HG02973 (cell line): ENCODE results near the gene GMEB1.
"Not testable (repeated sequence)": the region's sequence is repeated elsewhere in the genome, so short reads cannot be mapped to it uniquely, and the experiment has no call there.

Experiments
- ATAC-seq: cut with Tn5 transposase; IDR thresholded peaks from one replicate; pipeline ENCODE4 v1.9.1; 2021; ENCODE audit warnings: moderate library complexity; ENCODE audit not compliant: unreplicated experiment

GMEB1 gene

DNA sequence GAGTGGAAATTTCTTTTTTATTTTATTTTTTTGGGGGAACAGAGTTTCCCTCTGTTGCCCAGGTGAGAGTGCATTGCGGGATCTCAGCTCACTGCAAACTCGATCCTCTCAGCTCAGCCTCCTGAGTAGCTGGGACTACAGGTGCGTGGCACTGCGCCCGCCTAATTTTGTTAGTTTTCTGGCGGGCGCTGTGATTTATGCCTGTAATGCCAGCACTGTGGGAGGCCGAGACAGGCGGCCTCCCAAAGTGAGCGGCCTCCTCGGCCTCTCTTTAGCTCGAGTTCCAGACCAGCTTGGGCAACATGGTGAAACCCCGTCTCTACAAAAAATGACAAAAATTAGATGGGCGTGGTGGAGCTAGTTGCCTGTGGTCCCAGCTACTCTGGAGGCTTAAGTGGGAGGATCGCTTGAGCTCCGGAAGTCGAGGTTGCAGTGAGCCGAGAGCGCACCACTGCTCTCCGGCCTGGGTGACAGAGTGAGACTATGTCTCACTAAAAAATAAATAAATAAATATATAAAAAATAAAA, 2.7 kb downstream of the GMEB1 start:
- no peak for ATAC-seq

DNA sequence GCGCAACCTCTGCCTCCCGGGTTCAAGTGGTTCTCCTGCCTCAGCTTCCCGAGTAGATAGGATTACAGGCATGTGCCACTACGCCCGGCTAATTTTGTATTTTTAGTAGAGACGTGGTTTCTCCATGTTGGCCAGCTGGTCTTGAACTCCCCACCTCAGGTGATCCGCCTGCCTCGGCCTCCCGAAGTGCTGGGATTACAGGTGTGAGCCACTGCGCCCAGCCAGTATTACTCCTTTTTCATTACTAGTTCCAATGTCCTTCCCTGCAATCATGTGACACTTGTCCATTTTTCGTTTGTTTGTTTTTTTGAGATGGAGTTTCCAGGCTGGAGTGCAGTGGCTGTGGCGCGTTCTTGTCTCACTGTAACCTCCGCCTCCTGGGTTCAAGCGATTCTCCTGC, 4.4 kb downstream of the GMEB1 start:
- ATAC-seq = not testable (repeated sequence)

DNA sequence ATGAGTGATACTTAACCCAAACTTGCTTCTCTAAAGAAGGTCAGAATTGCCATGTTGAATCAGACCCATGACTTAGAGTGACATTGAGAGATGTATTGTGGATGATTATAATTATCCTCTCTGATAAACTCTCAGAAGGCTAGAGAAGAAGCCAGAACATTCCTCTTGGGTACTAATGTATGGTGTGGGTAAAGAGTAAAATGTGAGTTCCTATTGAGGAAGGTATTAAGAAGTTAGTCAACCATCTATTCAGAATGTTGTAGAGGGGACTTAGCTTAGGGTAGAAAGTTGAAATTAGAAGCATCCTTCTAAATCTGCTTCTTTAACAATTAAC, 7.3 kb downstream of the GMEB1 start:
- no peak for ATAC-seq

DNA sequence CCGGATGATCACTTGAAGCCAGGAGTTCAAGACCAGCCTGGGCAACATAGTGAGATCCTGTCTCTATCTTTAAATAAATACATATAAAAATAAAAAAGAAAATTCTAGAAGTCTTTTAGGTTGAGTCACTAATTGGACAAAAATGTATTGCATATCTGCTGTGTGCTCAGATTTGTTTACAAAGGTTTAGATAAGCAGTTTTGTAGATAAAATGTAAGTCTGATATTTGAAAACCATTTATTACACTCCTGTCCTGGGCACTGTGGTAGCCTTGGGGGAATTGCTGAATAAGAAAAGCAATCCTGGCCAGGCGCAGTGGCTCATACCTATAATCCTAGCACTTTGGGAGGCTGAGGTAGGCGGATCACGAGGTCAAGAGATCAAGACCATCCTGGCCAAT, 11.6 kb downstream of the GMEB1 start:
- ATAC-seq = no peak

DNA sequence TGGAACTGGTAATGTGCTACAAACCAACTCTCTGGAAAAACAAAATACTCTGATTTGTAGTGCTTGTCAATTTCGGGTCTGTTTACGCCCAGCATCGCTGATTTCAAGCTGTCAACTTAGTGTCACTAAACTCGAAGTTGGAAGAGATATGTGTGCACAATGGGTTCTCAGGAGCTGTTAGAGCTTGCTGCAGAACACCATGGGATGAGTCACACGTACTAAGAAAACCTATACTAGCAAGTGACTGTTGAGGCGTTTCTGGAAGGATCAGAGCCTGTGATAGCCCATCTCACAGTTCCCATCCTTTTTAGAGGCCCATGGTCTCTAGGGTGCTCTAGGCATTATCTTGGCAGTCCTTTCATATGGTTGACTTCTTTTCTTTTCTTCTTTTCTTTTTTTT, 14.3 kb downstream of the GMEB1 start:
- ATAC-seq = no peak

DNA sequence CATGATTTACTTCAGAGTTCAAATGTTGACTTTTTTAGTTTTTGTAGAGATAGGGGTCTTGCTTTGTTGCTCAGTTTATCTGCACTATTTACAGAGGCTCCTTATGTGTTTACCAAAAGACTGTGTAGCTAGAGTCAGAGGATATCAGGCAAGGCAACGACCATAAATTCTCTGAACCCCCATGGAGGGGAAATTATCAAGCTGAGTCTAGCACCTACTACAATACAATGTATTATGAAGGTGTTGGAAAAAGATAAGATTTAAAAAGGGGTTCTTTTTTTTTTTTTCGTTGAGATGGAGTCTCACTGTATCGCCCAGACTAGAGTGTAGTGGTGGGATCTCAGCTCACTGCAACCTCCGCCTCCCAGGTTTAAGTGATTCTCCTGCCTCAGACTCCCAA, 16.4 kb downstream of the GMEB1 start:
- no peak for ATAC-seq

DNA sequence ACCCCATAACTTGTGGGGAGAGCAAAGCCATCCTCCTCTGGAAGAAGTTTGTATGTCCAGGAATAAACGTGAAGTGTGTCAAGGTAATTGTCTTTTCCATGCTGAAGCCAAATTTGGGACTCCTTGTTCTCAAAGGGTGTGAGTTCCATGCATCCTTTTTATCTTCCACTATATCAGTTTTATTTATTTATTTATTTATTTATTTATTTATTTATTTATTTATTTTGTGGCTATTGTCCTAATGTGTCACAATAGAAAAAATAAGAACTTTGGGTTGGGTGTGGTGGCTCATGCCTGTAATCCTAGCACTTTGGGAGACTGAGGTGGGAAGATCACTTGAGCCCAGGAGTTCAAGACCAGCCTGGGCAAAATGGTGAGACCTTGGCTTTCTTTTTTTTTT, 23.0 kb downstream of the GMEB1 start:
- ATAC-seq = not testable (repeated sequence)

DNA sequence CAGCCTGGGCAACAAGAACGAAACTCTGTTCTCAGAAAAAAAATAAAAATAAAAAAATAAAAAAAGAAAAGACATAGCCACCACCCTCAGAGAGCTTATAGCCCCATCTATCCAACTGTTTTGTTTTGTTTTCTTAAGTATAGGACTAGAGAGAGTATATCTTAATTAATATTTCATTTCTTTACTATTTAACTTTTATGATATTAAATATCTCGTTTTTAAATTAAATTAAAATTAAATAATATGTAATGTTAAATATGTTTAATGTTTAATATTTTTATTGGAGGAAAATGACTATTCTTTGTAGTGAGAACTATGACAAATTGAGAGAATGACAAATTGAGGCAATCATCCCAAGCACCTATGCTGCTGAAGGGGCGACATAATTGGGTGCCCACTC, 35.0 kb downstream of the GMEB1 start:
- no peak for ATAC-seq

DNA sequence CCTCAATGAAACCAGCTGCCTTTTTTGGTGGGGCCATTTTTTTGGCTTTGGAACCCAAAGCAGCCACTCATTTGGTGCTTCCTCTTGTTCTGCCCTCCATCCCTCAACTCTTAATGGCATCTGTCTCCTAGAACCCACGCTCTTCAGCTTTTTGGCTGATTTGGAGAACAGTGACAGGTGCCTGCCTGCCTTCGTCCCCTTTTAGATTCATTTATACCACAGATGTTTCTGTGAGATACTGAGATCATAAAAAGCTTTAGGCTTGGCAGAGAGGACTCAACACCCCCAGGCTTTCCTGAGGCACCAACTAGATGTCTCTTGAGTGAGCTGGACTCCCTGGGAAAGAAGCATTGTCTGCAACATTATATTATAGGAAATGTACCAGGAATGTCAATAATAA, 47.8 kb downstream of the GMEB1 start:
- no peak for ATAC-seq

DNA sequence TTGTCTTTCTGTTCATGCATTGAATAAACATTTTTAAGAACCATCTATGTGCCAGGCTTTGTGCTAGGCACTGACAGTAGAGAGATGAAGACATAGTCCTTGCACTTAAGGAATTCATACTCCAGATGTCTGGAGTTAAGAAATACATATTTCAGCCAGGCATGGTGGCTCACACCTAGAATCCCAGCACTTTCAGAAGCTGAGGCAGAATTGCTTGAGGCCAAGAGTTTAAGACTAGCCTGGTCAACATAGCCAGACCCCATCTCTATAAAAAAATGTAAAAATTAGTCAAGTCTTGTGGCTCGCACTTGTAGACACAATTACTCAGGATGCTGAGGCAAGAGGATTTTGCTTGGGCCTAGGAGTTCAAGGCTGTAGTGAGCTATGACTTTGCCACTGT, 49.6 kb downstream of the GMEB1 start:
- ATAC-seq = no peak

DNA sequence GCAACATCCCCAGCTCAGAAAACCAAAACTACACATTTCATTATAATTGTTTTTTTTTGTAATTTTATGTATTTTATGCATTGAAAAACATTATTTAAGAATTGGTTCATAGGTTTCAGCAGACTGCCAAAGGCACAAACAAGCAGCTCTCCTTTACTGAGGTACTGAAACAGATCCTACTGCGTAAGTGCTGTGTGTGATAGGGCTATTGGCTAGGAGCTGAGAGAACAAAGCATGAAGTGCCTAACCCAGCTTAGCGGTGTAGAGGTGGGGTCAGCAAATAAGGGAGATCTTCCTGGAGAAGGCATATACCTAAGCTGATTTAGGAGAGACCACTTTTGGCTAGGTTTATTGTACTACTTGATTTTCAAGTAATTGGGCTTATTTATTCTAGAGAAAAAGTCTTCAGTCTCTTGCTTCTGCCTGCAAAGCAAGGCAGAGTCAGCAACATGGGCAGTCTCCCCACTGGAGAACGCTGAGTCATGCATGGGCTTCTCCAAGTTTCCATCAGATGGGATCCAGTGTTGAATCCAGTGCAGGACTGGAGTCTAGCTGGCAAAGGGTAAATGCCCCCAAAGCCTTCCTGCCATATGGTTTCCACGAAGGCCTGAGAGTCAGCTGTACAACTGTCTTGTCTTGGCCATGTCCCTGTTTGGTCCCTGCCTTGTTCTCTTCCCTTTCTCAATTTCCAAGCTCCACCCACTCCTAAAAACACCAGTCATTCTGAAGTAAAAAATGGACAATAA, 50.2 kb downstream of the GMEB1 start:
- ATAC-seq = no peak

DNA sequence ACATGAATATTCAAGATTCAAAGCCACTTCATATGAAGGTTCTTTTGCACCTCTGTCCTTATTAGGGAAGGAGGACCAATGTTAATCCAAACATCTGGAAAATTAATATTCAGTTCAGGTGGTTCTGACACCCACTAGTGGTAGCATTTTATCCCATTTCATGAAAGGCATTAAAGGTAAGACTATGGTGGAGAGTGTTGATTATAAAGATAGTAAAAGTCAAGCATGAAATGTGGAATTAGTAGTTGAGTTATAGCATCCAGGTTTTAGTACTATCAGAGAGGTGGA, 50.7 kb downstream of the GMEB1 start:
- no peak for ATAC-seq

DNA sequence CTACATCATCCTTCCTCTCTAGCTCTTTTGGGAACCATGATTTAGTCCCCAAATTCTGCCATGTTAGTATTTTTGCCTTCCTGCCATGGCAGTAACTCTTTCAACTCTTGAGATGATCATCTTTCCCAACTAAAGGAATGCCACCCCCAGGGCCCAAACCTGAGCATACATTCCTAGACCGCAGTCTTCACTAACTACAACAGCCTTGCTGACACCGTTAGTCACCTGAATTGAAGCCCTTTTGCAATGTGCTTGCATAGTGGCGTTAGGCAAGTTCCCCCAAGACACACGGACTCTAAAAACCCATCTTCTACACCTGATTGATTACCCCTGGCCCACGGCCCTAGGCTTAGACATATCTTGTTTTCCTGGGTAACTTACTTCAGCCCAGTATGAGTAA, 51.8 kb downstream of the GMEB1 start:
- ATAC-seq = no peak

DNA sequence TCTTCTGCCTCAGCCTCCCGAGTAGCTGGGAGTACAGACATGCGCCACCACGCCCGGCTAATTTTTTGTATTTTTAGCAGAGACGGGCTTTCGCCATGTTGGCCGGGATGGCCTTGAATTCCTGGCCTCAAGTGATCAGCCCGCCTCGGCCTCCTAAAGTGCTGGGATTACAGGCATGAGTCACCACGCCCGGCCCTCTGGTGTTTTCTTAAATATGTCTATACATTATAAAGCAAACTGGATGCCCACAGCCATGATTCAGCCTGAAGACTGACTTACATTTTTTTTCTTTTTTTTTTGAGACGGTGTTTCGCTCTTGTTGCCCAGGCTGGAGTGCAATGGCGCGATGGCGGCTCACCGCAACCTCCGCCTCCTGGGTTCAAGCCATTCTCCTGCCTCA, 53.3 kb downstream of the GMEB1 start:
- ATAC-seq = not testable (repeated sequence)

DNA sequence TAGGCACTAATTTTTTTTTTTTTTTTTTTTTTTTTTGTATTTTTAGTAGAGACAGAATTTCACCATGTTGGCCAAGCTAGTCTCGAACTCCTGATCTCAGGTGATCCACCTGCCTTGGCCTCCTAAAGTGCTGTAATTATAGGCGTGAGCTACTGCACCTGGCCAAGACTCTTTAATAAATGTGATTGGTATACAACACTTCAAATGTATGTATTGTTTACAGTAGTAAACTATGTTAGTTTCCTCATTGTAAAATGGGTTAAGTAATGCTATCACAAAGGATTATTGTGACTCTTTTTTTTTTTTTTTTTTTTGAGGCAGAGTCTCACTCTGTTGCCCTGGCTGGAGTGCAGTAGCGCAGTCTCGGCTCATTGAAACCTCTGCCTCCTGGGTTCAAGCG, 56.8 kb downstream of the GMEB1 start:
- not testable (repeated sequence) for ATAC-seq

DNA sequence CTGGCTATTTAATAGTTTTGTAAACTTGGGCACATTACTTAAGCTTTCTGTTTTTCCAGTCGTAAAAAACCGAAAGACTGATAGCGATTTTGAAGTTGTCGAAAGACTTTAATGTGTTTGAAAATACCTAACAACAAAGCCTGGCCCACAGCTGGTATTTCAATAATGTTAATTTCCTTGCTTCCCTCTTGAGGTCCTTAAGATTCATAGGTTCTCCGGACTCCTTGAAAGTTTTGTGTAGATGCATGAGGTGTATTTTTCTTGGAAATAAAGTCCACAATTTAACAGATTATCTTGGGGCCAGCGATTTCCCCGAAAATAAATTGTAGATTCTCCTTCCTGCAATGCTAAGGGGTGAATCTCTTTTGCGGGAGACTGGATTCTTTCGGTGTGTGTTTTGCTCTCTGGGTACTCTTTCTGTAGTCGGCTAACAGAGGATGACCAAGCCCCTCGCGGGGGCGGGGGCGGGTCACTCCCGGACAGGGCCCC, 67.4 kb downstream of the GMEB1 start:
- no peak for ATAC-seq

DNA sequence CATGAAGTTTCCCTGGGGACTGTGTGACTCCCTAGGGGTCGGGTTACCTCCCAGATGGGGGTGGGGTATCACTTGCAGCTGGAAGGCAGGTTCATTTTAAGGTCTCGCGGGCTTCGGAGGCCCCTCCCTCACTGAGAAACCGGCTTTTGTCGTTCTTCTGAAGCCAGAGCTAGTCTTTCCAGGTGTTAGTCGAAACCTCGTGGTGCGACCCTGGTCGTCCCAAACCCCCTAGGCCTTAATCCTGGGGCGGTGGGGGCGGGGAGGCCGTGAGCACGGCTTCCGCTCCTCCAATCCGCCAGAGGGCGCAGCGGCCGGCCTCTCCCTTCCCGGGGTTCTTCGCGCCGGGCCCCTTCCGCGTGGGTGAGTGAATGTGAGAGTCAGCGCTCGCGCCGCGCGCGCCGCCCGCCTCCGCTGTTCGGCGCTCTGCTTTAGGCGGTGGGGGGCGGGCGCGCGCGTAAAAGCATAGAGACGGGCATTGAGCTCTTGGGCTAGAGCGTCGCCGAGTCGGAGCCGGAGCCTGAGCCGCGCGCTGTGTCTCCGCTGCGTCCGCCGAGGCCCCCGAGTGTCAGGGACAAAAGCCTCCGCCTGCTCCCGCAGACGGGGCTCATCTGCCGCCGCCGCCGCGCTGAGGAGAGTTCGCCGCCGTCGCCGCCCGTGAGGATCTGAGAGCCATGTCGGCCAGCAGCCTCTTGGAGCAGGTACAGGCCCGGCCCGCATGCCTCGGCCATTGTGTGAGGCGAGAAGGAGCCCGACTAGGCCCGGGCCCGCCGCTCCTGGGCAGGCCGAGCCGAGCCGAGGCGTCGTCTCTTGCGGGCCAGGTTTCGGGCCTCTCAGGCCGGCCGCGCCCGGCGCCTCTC, 68.1 kb downstream of the GMEB1 start, which contains the start of gene YTHDF2:
Gene YTHDF2 (plus strand): TSS at position 491 of the 857 bp plus-strand sequence. CDS start 181 bp downstream, at position 672.
- peak; percentile 74 for ATAC-seq

DNA sequence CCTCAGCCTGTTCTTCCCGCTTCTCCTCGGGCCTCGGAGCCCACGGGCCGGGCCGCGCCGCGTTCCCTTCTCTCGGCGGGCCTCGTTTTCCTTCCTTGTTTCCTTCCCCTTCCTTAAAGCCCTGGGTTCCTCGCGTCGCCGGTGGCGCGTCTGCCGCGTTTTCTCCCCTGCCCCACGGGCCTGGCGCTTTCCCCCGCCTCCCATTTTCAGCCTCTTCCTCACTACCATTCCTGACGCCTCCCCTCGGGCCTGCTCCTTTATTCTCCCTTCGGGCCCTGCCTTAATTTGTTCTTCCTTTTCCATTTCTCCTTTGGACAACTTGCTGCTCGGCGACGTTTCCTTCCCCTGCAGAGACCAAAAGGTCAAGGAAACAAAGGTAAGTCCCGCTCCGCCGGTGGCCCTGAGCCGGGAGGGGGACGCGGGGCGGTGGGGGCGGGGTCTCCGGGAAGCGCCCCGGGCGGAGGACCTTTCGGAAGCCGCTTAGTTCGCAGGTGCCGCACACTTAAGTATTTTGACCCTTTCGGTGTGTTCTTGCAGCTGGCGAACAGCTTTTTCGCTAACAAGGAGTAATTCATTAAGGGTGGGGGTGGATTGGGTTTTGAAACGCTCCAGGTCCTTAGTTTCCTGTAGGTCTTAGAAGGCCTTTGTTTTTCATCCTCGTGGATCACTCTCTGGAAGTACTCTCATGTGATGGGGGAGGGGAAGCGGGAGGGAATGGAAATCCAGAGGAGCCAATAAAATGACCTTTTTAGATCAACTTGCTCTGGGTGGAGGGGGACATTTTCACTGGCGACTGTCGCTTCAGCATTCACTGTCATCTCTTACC, 68.9 kb downstream of the GMEB1 start:
- ATAC-seq = peak; percentile 16

DNA sequence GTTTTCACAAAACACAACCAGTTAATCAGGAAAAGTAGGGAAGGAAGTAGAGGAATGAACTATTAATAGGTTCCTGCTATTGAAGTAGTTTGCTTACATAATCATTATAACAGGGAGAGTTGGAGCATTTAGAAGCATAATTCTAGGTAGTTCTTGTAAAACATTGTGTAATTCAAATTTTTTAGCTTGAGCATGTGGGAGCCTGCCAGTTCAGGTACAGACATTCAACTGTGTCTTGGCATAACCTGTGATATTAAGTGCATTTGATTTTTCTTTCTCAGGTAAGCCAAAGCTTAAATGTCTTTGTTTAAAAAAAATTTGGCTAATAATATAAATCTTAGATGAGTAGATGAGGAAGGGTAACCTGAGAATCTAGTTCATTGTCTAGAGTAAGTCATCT, 71.5 kb downstream of the GMEB1 start:
- ATAC-seq = no peak

DNA sequence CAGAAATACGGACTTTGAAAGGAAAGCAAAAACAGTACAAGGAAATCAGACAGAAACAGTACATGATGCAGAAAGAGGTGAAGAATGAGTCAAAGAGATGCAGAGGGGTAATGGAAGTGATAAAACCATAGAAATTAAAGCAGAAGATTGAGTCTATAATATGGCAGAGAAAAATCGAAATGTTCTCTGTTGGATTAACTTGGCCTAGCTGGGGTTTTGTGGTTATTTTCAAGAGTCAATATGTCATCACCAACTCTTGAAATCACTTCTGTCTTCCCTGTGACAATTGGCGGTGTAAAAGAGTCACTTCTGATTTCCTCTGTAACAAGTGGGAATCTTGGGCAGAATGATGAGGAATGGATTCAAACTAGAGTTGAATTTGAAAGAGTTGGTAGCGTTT, 75.6 kb downstream of the GMEB1 start:
- no peak for ATAC-seq

DNA sequence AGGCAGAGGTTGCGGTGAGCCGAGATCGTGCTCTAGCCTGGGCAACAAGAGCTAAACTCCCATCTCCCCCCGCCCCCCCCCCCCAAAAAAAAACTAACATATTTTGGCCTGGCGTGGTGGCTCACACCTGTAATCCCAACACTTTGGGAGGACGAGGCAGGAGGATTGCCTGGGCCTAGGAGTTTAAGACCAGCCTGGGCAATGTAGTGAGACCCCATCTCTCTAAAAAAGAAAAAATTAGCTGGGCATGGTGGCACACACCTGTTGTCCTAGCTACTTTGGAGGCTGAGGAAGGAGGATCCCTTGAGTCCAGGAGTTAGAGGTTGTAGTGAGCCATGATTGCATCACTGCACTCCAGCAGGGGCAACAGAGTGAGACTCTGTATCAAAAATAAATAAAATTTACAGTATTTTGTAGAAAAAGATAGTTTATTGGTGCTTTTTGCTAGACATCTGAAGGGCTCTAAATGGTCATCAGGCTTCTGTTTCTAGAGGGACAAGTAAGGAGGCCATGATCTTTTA, 77.1 kb downstream of the GMEB1 start:
- ATAC-seq = no peak
